ENCODE results near the gene DYNC1H1.

DNA sequence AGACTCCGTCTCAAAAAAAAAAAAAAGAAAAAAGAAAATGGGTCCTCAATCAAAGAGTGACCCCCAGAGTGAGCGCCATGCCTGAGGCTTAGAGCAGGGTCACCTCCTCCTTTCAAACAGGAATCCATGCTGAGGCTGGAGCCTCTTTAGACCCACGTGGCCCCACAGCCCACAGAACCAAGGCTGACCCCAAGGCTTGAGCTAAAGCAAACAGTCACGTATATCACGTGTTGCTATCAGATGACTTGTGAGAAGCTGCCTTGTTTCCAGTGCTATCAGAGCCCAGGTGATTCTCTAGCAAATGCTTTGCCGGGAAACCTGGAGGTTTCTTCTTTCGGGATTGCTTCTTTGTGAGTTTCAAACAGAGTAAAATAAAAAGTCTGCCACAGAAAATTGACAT is 31.7 kb upstream of the DYNC1H1 start:
- TF ChIP-seq, protein P1, sequence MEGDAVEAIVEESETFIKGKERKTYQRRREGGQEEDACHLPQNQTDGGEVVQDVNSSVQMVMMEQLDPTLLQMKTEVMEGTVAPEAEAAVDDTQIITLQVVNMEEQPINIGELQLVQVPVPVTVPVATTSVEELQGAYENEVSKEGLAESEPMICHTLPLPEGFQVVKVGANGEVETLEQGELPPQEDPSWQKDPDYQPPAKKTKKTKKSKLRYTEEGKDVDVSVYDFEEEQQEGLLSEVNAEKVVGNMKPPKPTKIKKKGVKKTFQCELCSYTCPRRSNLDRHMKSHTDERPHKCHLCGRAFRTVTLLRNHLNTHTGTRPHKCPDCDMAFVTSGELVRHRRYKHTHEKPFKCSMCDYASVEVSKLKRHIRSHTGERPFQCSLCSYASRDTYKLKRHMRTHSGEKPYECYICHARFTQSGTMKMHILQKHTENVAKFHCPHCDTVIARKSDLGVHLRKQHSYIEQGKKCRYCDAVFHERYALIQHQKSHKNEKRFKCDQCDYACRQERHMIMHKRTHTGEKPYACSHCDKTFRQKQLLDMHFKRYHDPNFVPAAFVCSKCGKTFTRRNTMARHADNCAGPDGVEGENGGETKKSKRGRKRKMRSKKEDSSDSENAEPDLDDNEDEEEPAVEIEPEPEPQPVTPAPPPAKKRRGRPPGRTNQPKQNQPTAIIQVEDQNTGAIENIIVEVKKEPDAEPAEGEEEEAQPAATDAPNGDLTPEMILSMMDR (conservative IDR thresholded peaks at IDR 0.05), result no peak
- TF ChIP-seq ZFX (IDR thresholded peaks at IDR 0.05), result no peak

Data from C4-2B (cell line).